HG03060 (cell line): ENCODE data around the gene ZNF41.
"Not testable (repeated sequence)": the region's sequence is repeated elsewhere in the genome, so short reads cannot be mapped to it uniquely, and the experiment has no call there.

Experiments
- ATAC-seq: cut with Tn5 transposase; IDR thresholded peaks from one replicate; pipeline ENCODE4 v1.9.1; 2021; ENCODE audit warnings: low read depth, moderate number of reproducible peaks; ENCODE audit not compliant: unreplicated experiment

The ZNF41 gene

GRCh38 chrX:47497271-47497888 lies 14.4 kb upstream of the ZNF41 start:
- no peak for ATAC-seq

- ATAC-seq = not testable (repeated sequence)
Observed at GRCh38 chrX:47492133-47492532, 9.1 kb upstream of the ZNF41 start.

GRCh38 chrX:47489507-47490275 lies 6.7 kb upstream of the ZNF41 start:
- no peak for ATAC-seq

- no peak for ATAC-seq
Observed at GRCh38 chrX:47484885-47485284, 1.9 kb upstream of the ZNF41 start.

DNA sequence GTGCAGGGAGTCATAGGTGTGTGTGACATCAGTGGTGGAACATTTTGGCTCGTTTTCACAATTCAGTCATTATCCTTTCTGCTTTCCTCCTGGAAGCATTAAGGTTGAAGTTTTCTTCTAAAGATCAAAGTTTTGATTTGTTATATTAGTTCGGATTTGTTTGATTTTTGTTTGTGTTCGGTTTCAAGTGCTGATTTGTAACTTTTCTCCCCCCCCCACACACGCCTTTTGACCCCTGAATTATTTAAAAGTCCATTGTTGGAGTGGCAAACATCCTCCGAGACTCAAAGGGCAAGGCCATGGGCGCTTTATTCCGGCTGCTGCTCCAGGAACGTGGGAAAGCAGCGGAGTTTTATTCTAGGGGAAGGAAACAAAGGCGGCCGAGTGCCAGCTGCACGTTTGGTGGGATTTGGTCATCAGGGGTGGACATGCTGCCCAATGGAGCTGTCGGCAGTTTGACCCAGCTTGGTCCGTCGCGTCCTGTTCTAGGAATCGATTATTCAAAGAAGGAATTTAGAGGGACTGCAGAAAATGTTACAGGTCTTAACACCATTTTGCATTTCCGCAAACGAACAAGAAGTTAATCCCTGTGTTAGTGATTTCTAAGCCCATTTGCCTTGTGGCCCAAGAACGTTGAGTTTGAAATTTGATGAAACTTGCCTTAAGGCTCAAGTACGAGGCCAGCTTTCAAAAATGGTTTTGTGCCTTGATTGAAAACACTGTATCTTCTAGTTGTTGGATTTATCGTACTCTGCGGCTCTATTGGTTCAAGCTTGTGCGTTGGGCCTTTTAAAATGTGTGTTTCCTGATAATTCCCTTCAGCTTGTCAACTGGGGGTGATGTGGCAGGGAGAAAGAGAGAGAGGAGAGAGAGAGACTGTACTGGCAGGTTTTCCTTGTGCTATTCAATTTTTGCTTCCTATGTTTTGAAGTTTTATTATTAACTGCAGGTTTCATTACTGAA lies 565 bp upstream of the ZNF41 start:
- ATAC-seq = no peak

DNA sequence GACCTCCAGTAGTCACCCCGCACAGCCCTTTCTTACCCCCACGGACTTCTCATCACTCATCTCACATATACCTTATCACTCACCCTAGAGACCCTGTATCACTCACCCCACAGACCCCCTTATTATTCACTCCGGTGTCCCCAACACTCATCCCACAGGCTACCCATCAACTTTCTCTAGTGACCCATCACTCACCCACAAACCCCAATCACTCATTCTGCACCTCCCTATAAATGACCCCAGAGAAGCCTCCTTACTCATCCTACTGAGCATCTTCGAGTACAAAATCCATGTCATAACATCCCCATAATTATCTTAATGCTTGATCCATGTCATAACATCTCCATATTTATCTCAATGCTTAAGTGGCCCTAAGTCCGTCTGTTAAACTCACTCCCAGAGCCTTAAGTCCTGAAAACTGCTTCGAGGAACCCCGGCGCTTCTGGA lies 934 bp downstream of the ZNF41 start:
- no peak for ATAC-seq

DNA sequence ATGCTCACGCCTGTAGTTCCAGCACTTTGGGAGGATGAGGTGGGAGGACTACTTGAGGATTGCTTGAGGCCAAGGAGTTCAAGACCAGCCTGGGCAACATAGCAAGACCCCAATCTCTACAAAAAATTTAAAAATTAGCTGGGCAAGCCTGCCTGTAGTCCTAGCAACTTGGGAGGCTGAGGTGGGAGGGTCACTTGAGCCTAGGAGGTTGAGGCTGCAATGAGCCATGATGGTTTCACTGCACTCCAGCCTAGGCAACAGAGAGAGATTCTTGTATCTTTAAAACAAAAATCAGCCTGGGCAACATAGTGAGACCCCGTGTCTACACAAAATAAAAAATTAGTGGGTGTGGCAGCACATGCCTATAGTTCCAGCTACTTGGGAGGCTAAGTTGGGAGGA lies 1.9 kb downstream of the ZNF41 start:
- no peak for ATAC-seq

GRCh38 chrX:47480576-47480975 lies 2.4 kb downstream of the ZNF41 start:
- no peak for ATAC-seq

- no peak for ATAC-seq
Observed at GRCh38 chrX:47475476-47475875, 7.5 kb downstream of the ZNF41 start.

DNA sequence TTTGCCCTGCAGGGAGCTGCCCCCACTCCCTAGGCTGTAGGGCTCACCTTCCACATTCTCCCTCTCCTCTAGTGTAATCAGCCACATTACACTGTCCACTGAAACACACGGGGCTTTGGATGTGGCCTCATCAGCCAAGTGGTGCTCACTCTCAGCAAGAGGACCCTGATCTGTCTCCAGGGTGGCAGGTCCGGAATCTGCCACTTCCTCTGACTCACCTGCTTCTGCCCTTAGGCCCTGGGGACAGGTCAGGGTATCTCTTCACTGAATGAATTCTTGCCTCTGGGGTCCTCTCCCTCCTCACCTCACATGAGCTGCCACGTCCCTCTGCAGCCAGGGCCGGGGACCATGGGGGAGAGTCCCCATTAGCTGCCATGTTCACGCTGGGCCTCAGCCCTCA lies 15.9 kb downstream of the ZNF41 start:
- ATAC-seq = no peak

DNA sequence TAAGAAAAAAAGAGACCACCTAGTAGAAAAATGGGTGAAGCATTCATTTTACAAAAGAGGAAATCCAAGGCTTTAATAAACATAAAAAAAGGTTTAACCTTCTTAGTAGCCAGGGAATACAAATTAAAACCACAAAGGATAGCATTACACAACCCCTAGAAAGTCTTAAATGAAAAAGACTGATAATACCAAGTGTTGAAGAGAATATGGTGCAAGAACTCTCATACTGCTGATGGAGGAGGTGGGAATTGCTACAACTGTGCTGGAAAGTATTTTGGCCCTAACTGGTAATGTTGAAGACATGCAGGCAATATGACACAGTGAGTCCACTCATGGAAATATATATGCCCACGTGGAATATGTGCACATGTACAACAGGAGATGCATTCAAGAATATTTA lies 22.5 kb downstream of the ZNF41 start:
- no peak for ATAC-seq

- no peak for ATAC-seq
Observed at GRCh38 chrX:47458528-47458927, 24.5 kb downstream of the ZNF41 start.

GRCh38 chrX:47456080-47456479 lies 26.9 kb downstream of the ZNF41 start:
- ATAC-seq = no peak

DNA sequence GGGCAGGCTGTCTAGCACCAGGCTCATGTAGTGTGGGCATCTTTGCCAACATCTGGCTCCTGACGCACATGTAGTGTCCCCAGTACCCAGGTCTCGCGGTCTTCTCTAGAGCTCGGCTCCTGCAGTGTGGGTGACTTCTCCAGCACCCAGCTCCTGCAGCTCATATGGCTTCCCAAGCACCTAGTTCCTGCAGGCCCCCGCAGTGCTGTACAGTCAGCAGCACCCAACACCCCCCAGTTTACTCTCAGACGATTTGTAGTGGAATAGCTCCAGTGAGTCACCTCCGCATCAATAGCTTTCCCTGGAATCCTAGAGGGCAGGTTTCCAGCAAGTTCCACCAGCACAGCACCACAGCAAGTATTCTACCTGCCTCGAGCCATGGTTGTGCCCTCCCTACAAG lies 30.9 kb downstream of the ZNF41 start:
- ATAC-seq = no peak

DNA sequence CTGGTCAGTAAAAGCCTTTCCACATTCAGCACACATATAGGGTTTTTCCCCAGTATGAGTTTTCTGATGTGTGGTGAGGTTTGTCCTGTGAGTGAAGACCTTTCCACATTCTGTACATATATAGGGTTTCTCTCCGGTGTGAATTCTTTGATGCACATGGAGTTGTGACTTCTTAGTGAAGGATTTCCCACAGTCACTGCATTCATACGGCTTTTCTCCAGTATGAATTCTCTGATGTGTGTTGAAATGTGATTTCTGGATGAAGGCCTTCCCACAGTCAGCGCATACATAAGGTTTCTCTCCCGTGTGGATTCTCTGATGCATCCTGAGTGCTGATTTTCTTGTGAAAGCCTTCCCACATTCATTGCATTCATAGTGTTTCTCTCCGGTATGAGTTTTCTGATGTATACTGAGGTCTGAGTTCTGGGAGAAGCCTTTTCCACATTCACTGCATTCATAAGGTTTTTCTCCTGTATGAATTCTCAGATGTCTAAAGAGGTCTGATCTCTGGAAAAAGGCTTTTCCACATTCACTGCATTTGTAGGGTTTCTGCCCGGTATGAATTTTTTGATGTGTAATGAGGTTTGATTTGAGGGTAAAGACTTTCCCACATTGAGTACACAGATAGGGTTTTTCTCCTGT lies 34.7 kb downstream of the ZNF41 start:
- no peak for ATAC-seq

DNA sequence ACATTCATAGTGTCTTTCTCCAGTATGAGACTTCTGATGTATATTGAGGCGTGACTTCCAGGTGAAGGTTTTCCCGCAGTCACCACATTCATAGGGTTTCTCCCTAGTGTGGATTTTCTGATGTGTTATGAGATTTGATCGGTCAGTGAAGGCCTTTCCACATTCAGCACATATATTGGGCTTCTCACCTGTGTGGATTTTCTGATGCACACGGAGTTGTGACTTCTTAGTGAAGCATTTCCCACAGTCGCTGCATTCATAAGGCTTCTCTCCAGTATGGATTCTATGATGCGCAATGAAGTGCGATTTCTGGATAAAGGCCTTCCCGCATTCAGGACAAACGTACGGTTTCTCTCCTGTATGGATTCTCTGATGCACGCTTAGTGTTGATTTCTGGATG lies 35.4 kb downstream of the ZNF41 start:
- no peak for ATAC-seq

- ATAC-seq = no peak
Observed at GRCh38 chrX:47446971-47447370, 36.1 kb downstream of the ZNF41 start.

- ATAC-seq = no peak
Observed at GRCh38 chrX:47446431-47446830, 36.6 kb downstream of the ZNF41 start.

GRCh38 chrX:47430925-47431324 lies 52.1 kb downstream of the ZNF41 start:
- ATAC-seq = no peak

DNA sequence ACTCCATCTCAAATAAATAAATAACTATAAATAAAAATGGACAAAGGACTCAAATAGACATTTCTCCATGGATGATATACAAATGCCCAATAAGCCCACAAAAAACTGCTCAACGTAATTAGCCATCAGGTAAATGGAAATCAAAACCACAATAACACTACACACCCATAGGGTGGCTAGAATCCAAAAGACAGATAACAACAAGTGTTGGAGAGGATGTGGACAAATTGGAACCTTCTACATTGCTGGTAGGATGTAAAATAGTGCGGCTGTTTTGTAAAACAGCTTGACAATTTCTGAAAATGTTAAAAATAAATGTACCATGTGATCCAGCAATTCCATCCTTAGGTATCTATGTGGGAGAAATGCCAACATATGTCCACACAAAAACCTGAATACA lies 60.6 kb downstream of the ZNF41 start:
- no peak for ATAC-seq

- no peak for ATAC-seq
Observed at GRCh38 chrX:47420962-47421361, 62.1 kb downstream of the ZNF41 start.
